ENCODE measurements around the gene ATP5IF1.

Gene ATP5IF1

GRCh38 chr1:28235755-28236655 is at the start of gene ATP5IF1:
Gene ATP5IF1 (plus strand): TSS chr1:28236124. CDS start chr1:28236184, 60 bp downstream.
- Histone ChIP-seq H3K4me3 (ENCODE audit: severe bottlenecking) (peak within 1 kb of the TSS; percentile 96), H3K9me3 (ENCODE audit: severe bottlenecking) (no peaks in the 10 kb centered on the region), H3K36me3 (ENCODE audit: low read depth) (peaks cover 31% of the 10 kb centered on the region), H3K27ac (ENCODE audit: poor library complexity, severe bottlenecking) (peak within 1 kb of the TSS; percentile 46), H3K4me1 (ENCODE audit: insufficient read depth, poor library complexity, severe bottlenecking) (peaks cover 14% of the 10 kb centered on the region), H3K27me3 (ENCODE audit: insufficient read depth, poor library complexity, severe bottlenecking) (no peaks in the 10 kb centered on the region)
- peak; percentile 96 for DNase-seq (ENCODE audit: low spot score)
- no peak for TF ChIP-seq CTCF (IDR thresholded peaks at IDR 0.05; ENCODE audit: poor library complexity, severe bottlenecking)
- ATAC-seq (ENCODE audit: low read depth), result peak; percentile 97

GRCh38 chr1:28190337-28190979 is 45.5 kb upstream of the ATP5IF1 start:
- Histone ChIP-seq H3K4me1 (ENCODE audit: insufficient read depth, poor library complexity, severe bottlenecking) (peaks cover 20% of the 10 kb centered on the region), H3K27ac (ENCODE audit: poor library complexity, severe bottlenecking) (peak overlapping the region; percentile 3), H3K4me3 (ENCODE audit: severe bottlenecking) (no peak overlapping the region), H3K9me3 (ENCODE audit: severe bottlenecking) (no peaks in the 10 kb centered on the region), H3K36me3 (ENCODE audit: low read depth) (peaks cover 1% of the 10 kb centered on the region), H3K27me3 (ENCODE audit: insufficient read depth, poor library complexity, severe bottlenecking) (no peaks in the 10 kb centered on the region)
- TF ChIP-seq CTCF (IDR thresholded peaks at IDR 0.05; ENCODE audit: poor library complexity, severe bottlenecking), result no peak
- ATAC-seq (ENCODE audit: low read depth) (no peak), DNase-seq (ENCODE audit: low spot score) (no peak)

GRCh38 chr1:28190996-28191645 is 44.8 kb upstream of the ATP5IF1 start:
- Histone ChIP-seq H3K9me3 (ENCODE audit: severe bottlenecking) (no peaks in the 10 kb centered on the region), H3K36me3 (ENCODE audit: low read depth) (no peaks in the 10 kb centered on the region; the same call in none of the 2 replicates), H3K4me1 (ENCODE audit: insufficient read depth, poor library complexity, severe bottlenecking) (peaks cover 20% of the 10 kb centered on the region), H3K4me3 (ENCODE audit: severe bottlenecking) (no peak overlapping the region), H3K27me3 (ENCODE audit: insufficient read depth, poor library complexity, severe bottlenecking) (no peaks in the 10 kb centered on the region), H3K27ac (ENCODE audit: poor library complexity, severe bottlenecking) (peak overlapping the region; percentile 3)
- DNase-seq (ENCODE audit: low spot score) (no peak), ATAC-seq (ENCODE audit: low read depth) (no peak)
- no peak for TF ChIP-seq CTCF (IDR thresholded peaks at IDR 0.05; ENCODE audit: poor library complexity, severe bottlenecking)

- peaks cover 34% of the 10 kb centered on the region for H3K4me1 ChIP-seq (ENCODE audit: insufficient read depth, poor library complexity, severe bottlenecking)
- H3K27ac ChIP-seq (ENCODE audit: poor library complexity, severe bottlenecking), result peak overlapping the region; percentile 50
- H3K4me3 ChIP-seq (ENCODE audit: severe bottlenecking), result peak overlapping the region; percentile 26
- H3K27me3 ChIP-seq (ENCODE audit: insufficient read depth, poor library complexity, severe bottlenecking), result no peaks in the 10 kb centered on the region
- DNase-seq (ENCODE audit: low spot score), result peak; percentile 93
- TF ChIP-seq CTCF (IDR thresholded peaks at IDR 0.05; ENCODE audit: poor library complexity, severe bottlenecking), result no peak
- peak; percentile 96 for ATAC-seq (ENCODE audit: low read depth)
- peaks cover 2% of the 10 kb centered on the region; the same call in 1 of the 2 replicates for H3K36me3 ChIP-seq (ENCODE audit: low read depth)
- no peaks in the 10 kb centered on the region for H3K9me3 ChIP-seq (ENCODE audit: severe bottlenecking)
Observed at GRCh38 chr1:28193701-28194161, 42.2 kb upstream of the ATP5IF1 start.
